Suprapubic skin (tissue), 4 donors: ENCODE measurements around the gene MFSD6. TPM values are rescaled to one million over a fixed set of nuclear protein-coding genes. Genes with fewer than 3 reads are reported as not detected.
"Not testable (repeated sequence)": the region's sequence is repeated elsewhere in the genome, so short reads cannot be mapped to it uniquely, and the experiment has no call there.

Experiments used
- DNase-seq, 2 donors: peaks; one replicate each; pipeline ENCODE4 v3.0.0-alpha.2; 2019; ENCODE audit warnings: low spot score in 2 of 2
- H3K27ac ChIP-seq: fragments of 200-600 bp; sonication (generic); one replicate; pipeline ENCODE4 v1.5.1; 2019
- H3K27me3 ChIP-seq: fragments of 200-600 bp; sonication (generic); one replicate; pipeline ENCODE4 v1.5.1; 2019
- H3K36me3 ChIP-seq: fragments of 200-600 bp; sonication (generic); one replicate; pipeline ENCODE4 v1.5.1; 2019
- H3K4me1 ChIP-seq: fragments of 200-600 bp; sonication (generic); one replicate; pipeline ENCODE4 v1.5.1; 2019
- H3K4me3 ChIP-seq: fragments of 200-600 bp; sonication (generic); one replicate; pipeline ENCODE4 v1.5.1; 2019; ENCODE audit warnings: mild to moderate bottlenecking
- H3K9me3 ChIP-seq: fragments of 200-600 bp; sonication (generic); one replicate; pipeline ENCODE4 v1.5.1; 2019
- CTCF ChIP-seq, 2 donors: fragments of 200-600 bp in 1 of 2; fragments of 450-650 bp in 1 of 2; sonication (generic) in 1 of 2; IDR thresholded peaks; one replicate each; pipeline ENCODE4 v1.5.1; 2016 to 2019; ENCODE audit warnings: antibody characterized with exemption in 2 of 2, mild to moderate bottlenecking in 1 of 2, moderate library complexity in 1 of 2
- EP300 ChIP-seq: sonication (generic); formaldehyde crosslinking; IDR thresholded peaks from one replicate; pipeline ENCODE4 v1.6.1; 2017; ENCODE audit warnings: antibody characterized with exemption
- POLR2A ChIP-seq, 2 donors: fragments of 450-650 bp; IDR thresholded peaks; one replicate each; pipeline ENCODE4 v1.6.1; 2017; ENCODE audit warnings: antibody characterized with exemption in 2 of 2, mild to moderate bottlenecking in 2 of 2, moderate library complexity in 2 of 2
- POLR2AphosphoS5 ChIP-seq, 3 donors: sonication (generic); formaldehyde crosslinking; IDR thresholded peaks; one replicate each; pipeline ENCODE4 v1.6.1; 2017; ENCODE audit warnings: antibody characterized with exemption in 3 of 3
- WGBS: methylation state at CpG from one replicate; pipeline ENCODE4 v1.1.5; 2018; 5-methylcytosine and 5-hydroxymethylcytosine counted together
- total RNA-seq, 4 donors: library from RNA; depleted of rRNA; stranded (reverse); fragments of >200 nt; gene quantifications; one replicate each; pipeline ENCODE4 v1.1.0, GENCODE V29; 2016

MFSD6 gene
- total RNA-seq, 4 donors from 2014 or later, result 182 to 295 (median 199) TPM

GRCh38 chr2:190425221-190425866 lies 17.2 kb downstream of the MFSD6 start:
- 81% methylated on average over 1 of the region's 1 CpG for WGBS
- Histone ChIP-seq H3K4me3 (no peak overlapping the region), H3K27me3 (no peaks in the 10 kb centered on the region), H3K4me1 (peaks cover 13% of the 10 kb centered on the region), H3K36me3 (peaks cover 13% of the 10 kb centered on the region), H3K9me3 (no peaks in the 10 kb centered on the region), H3K27ac (no peak overlapping the region)
- TF ChIP-seq POLR2AphosphoS5 (IDR thresholded peaks at IDR 0.05) (no peak), POLR2A (IDR thresholded peaks at IDR 0.05) (no peak), CTCF (IDR thresholded peaks at IDR 0.05) (no peak), EP300 (no peak)
- DNase-seq, result no peak

GRCh38 chr2:190425883-190426658 lies 17.9 kb downstream of the MFSD6 start:
- Histone ChIP-seq H3K9me3 (no peaks in the 10 kb centered on the region), H3K4me3 (no peak overlapping the region), H3K4me1 (peaks cover 8% of the 10 kb centered on the region), H3K36me3 (peaks cover 13% of the 10 kb centered on the region), H3K27me3 (no peaks in the 10 kb centered on the region), H3K27ac (no peak overlapping the region)
- no peak for TF ChIP-seq EP300
- TF ChIP-seq POLR2A (IDR thresholded peaks at IDR 0.05), result no peak
- TF ChIP-seq CTCF (IDR thresholded peaks at IDR 0.05), result no peak
- TF ChIP-seq POLR2AphosphoS5 (IDR thresholded peaks at IDR 0.05), result no peak
- no peak for DNase-seq

GRCh38 chr2:190430866-190431265 lies 22.7 kb downstream of the MFSD6 start:
- H3K27me3 ChIP-seq, H3K4me3 ChIP-seq, H3K9me3 ChIP-seq, H3K4me1 ChIP-seq, DNase-seq, H3K27ac ChIP-seq: not testable (repeated sequence)
- WGBS, result 93% methylated on average over 8 of the region's 26 CpGs
- H3K36me3 ChIP-seq, result peaks cover 13% of the 10 kb centered on the region

- H3K27ac ChIP-seq, result no peak overlapping the region
Measured at GRCh38 chr2:190431907-190432306, 23.8 kb downstream of the MFSD6 start.

GRCh38 chr2:190432567-190433231 lies 24.5 kb downstream of the MFSD6 start:
- H3K4me3 ChIP-seq, result no peak overlapping the region
- no peaks in the 10 kb centered on the region for H3K27me3 ChIP-seq
- TF ChIP-seq EP300 (no peak), CTCF (IDR thresholded peaks at IDR 0.05) (no peak), POLR2A (IDR thresholded peaks at IDR 0.05) (no peak), POLR2AphosphoS5 (IDR thresholded peaks at IDR 0.05) (no peak)
- 79% methylated on average over 5 of the region's 5 CpGs for WGBS
- H3K27ac ChIP-seq, result no peak overlapping the region
- no peaks in the 10 kb centered on the region for H3K9me3 ChIP-seq
- DNase-seq, result no peak
- peaks cover 20% of the 10 kb centered on the region for H3K36me3 ChIP-seq
- H3K4me1 ChIP-seq, result peaks cover 10% of the 10 kb centered on the region

More at GRCh38 chr2:190431907-190432306, 23.8 kb downstream of the MFSD6 start:
- DNase-seq, result no peak
- Histone ChIP-seq H3K4me3 (no peak overlapping the region), H3K9me3 (no peaks in the 10 kb centered on the region), H3K36me3 (peaks cover 19% of the 10 kb centered on the region), H3K27me3 (no peaks in the 10 kb centered on the region), H3K4me1 (peaks cover 8% of the 10 kb centered on the region)
- TF ChIP-seq CTCF (IDR thresholded peaks at IDR 0.05), result no peak
